GM18498 (cell line): ENCODE data around the gene ERICH6B.

Experiments used
- ATAC-seq: cut with Tn5 transposase; IDR thresholded peaks from one replicate; pipeline ENCODE4 v1.9.1; 2021; ENCODE audit warnings: mild to moderate bottlenecking, moderate library complexity; ENCODE audit not compliant: unreplicated experiment

Gene ERICH6B

GRCh38 chr13:45602183-45603170 is 13.1 kb downstream of the ERICH6B start:
- no peak for ATAC-seq

GRCh38 chr13:45601680-45602079 is 13.9 kb downstream of the ERICH6B start:
- no peak for ATAC-seq

- ATAC-seq = no peak
These were observed 16.9 kb downstream of the ERICH6B start for GRCh38 chr13:45598597-45598996.

GRCh38 chr13:45596800-45597475 is 18.6 kb downstream of the ERICH6B start:
- ATAC-seq = no peak

- no peak for ATAC-seq
These were observed 19.6 kb downstream of the ERICH6B start for GRCh38 chr13:45595965-45596364.

GRCh38 chr13:45594764-45595163 is 20.8 kb downstream of the ERICH6B start:
- no peak for ATAC-seq

- ATAC-seq = no peak
These were observed 21.3 kb downstream of the ERICH6B start for GRCh38 chr13:45594227-45594626.

GRCh38 chr13:45592758-45593157 is 22.8 kb downstream of the ERICH6B start:
- ATAC-seq = peak; percentile 60

GRCh38 chr13:45590066-45590465 is 25.5 kb downstream of the ERICH6B start:
- ATAC-seq = no peak

- no peak for ATAC-seq
These were observed 27.6 kb downstream of the ERICH6B start for GRCh38 chr13:45587897-45588296.

GRCh38 chr13:45584816-45585215 is 30.7 kb downstream of the ERICH6B start:
- ATAC-seq = no peak

- ATAC-seq = no peak
These were observed 33.0 kb downstream of the ERICH6B start for GRCh38 chr13:45582408-45583076.

GRCh38 chr13:45576466-45576865 is 39.1 kb downstream of the ERICH6B start:
- ATAC-seq = no peak

- ATAC-seq = no peak
These were observed 39.7 kb downstream of the ERICH6B start for GRCh38 chr13:45575830-45576180.

- no peak for ATAC-seq
These were observed 40.3 kb downstream of the ERICH6B start for GRCh38 chr13:45575146-45575829.

GRCh38 chr13:45565331-45565730 is 50.2 kb downstream of the ERICH6B start:
- ATAC-seq = no peak

- no peak for ATAC-seq
These were observed 51.3 kb downstream of the ERICH6B start for GRCh38 chr13:45564133-45564776.

GRCh38 chr13:45554604-45555109 is 60.9 kb downstream of the ERICH6B start:
- no peak for ATAC-seq

GRCh38 chr13:45548281-45548680 is 67.3 kb downstream of the ERICH6B start:
- no peak for ATAC-seq

- no peak for ATAC-seq
These were observed 69.2 kb downstream of the ERICH6B start for GRCh38 chr13:45546410-45546765.
